Peyer's patch (tissue), 4 donors: ENCODE results near the gene ALDOC. TPM values are rescaled to one million over a fixed set of nuclear protein-coding genes. Genes with fewer than 3 reads are reported as not detected.
"Not testable (repeated sequence)": the region's sequence is repeated elsewhere in the genome, so short reads cannot be mapped to it uniquely, and the experiment has no call there.

Experiments used
- DNase-seq, 3 donors: peaks; one replicate each; pipeline ENCODE4 v3.0.0-alpha.2; 2017 to 2019
- H3K27ac ChIP-seq, 4 donors: fragments of 200-600 bp; sonication (generic); one replicate each; pipeline ENCODE4 v1.5.1; 2016 to 2019
- H3K27me3 ChIP-seq, 2 donors: fragments of 200-600 bp; sonication (generic); one replicate each; pipeline ENCODE4 v1.5.1; 2019
- H3K36me3 ChIP-seq, 3 donors: fragments of 200-600 bp; sonication (generic); one replicate each; pipeline ENCODE4 v1.5.1; 2016 to 2019
- H3K4me1 ChIP-seq, 4 donors: fragments of 200-600 bp; sonication (generic); one replicate each; pipeline ENCODE4 v1.5.1; 2016 to 2019
- H3K4me3 ChIP-seq, 4 donors: fragments of 200-600 bp; sonication (generic); 1 replicate in 3 of 4; 2 replicates in 1 of 4; pipeline ENCODE4 v1.5.1; 2016 to 2019; ENCODE audit warnings: mild to moderate bottlenecking in 1 of 4
- H3K9me3 ChIP-seq, 4 donors: fragments of 200-600 bp; sonication (generic); one replicate each; pipeline ENCODE4 v1.5.1; 2016 to 2019; ENCODE audit warnings: mild to moderate bottlenecking in 1 of 4
- CTCF ChIP-seq, 6 experiments: fragments of 450-650 bp in 4 of 6; fragments of 200-600 bp in 2 of 6; sonication (generic) in 1 of 6; IDR thresholded peaks; one replicate each; pipeline ENCODE4 v1.5.1; 2017 to 2019; ENCODE audit warnings: antibody characterized with exemption in 6 of 6, mild to moderate bottlenecking in 3 of 6, moderate library complexity in 1 of 6
- POLR2A ChIP-seq, 2 donors: fragments of 450-650 bp; IDR thresholded peaks; one replicate each; pipeline ENCODE4 v1.5.1; 2017; ENCODE audit warnings: antibody characterized with exemption in 2 of 2, mild to moderate bottlenecking in 2 of 2, moderate library complexity in 2 of 2
- total RNA-seq, 4 donors: library from RNA; depleted of rRNA; stranded (reverse); fragments of >200 nt; gene quantifications; one replicate each; pipeline ENCODE4 v1.1.0, GENCODE V29; 2016

Gene ALDOC
- total RNA-seq, 4 donors from 2014 or later = 14.9 to 192 (median 120) TPM

- TF ChIP-seq CTCF (IDR thresholded peaks at IDR 0.05) = no peak
- no peak for TF ChIP-seq POLR2A (IDR thresholded peaks at IDR 0.05)
- Histone ChIP-seq H3K9me3 (no peaks in the 10 kb centered on the region), H3K27me3 (no peaks in the 10 kb centered on the region), H3K4me1 (peaks cover 0 to 5% (median 2%) of the 10 kb centered on the region in 4 donors), H3K4me3 (no peak overlapping the region), H3K36me3 (peaks cover 0 to 51% (median 0%) of the 10 kb centered on the region in 3 donors), H3K27ac (no peak overlapping the region)
- DNase-seq = no peak
These were observed 4.3 kb upstream of the ALDOC start for GRCh38 chr17:28580959-28581358.

GRCh38 chr17:28579526-28579925 lies 2.8 kb upstream of the ALDOC start:
- Histone ChIP-seq H3K36me3 (peaks cover 0 to 38% (median 0%) of the 10 kb centered on the region in 3 donors), H3K27ac (no peak overlapping the region), H3K4me1 (peaks cover 0 to 16% (median 2%) of the 10 kb centered on the region in 4 donors), H3K4me3 (no peak overlapping the region), H3K27me3 (no peaks in the 10 kb centered on the region), H3K9me3 (no peaks in the 10 kb centered on the region)
- DNase-seq = peak in 1 of 3 donors; percentile 11
- TF ChIP-seq POLR2A (IDR thresholded peaks at IDR 0.05) (no peak), CTCF (IDR thresholded peaks at IDR 0.05) (no peak)

GRCh38 chr17:28578246-28579195 lies 1.8 kb upstream of the ALDOC start:
- H3K27me3 ChIP-seq = no peaks in the 10 kb centered on the region
- H3K36me3 ChIP-seq = peaks cover 0 to 30% (median 0%) of the 10 kb centered on the region in 3 donors
- H3K4me3 ChIP-seq = no peak overlapping the region
- peak in 1 of 3 donors; percentile 40 for DNase-seq
- H3K27ac ChIP-seq = no peak overlapping the region
- peaks cover 0 to 18% (median 2%) of the 10 kb centered on the region in 4 donors for H3K4me1 ChIP-seq
- no peak for TF ChIP-seq POLR2A (IDR thresholded peaks at IDR 0.05)
- no peak for TF ChIP-seq CTCF (IDR thresholded peaks at IDR 0.05)
- H3K9me3 ChIP-seq = no peaks in the 10 kb centered on the region

- DNase-seq = no peak
- no peak for TF ChIP-seq POLR2A (IDR thresholded peaks at IDR 0.05)
- no peak for TF ChIP-seq CTCF (IDR thresholded peaks at IDR 0.05)
- Histone ChIP-seq H3K4me3 (no peak overlapping the region), H3K36me3 (peaks cover 0 to 20% (median 0%) of the 10 kb centered on the region in 3 donors), H3K27me3 (no peaks in the 10 kb centered on the region), H3K27ac (peak overlapping the region in 2 of 4 donors; percentile 64 to 69), H3K4me1 (peaks cover 0 to 28% (median 5%) of the 10 kb centered on the region in 4 donors), H3K9me3 (no peaks in the 10 kb centered on the region)
These were observed 750 bp upstream of the ALDOC start for GRCh38 chr17:28577466-28577824.

- not testable (repeated sequence) for H3K27me3 ChIP-seq
- peak overlapping the region in 1 of 4 donors; percentile 42 for H3K4me3 ChIP-seq
These were observed 679 bp downstream of the ALDOC start for GRCh38 chr17:28576016-28576415.

More at GRCh38 chr17:28576016-28576415, 679 bp downstream of the ALDOC start:
- H3K9me3 ChIP-seq, H3K27ac ChIP-seq: not testable (repeated sequence)
- peak in 1 of 3 donors; percentile 44 for DNase-seq
- peaks cover 0 to 14% (median 0%) of the 10 kb centered on the region in 3 donors for H3K36me3 ChIP-seq
- H3K4me1 ChIP-seq = peaks cover 0 to 36% (median 10%) of the 10 kb centered on the region in 4 donors
